ENCODE measurements around the gene LIMS2. TPM values are rescaled to one million over a fixed set of nuclear protein-coding genes. Genes with fewer than 3 reads are reported as not detected.

LIMS2 gene
- polyA plus RNA-seq, 2 of the 4 experiments (the other 2 are of a cell fraction): 1.2 to 6.1 TPM

DNA sequence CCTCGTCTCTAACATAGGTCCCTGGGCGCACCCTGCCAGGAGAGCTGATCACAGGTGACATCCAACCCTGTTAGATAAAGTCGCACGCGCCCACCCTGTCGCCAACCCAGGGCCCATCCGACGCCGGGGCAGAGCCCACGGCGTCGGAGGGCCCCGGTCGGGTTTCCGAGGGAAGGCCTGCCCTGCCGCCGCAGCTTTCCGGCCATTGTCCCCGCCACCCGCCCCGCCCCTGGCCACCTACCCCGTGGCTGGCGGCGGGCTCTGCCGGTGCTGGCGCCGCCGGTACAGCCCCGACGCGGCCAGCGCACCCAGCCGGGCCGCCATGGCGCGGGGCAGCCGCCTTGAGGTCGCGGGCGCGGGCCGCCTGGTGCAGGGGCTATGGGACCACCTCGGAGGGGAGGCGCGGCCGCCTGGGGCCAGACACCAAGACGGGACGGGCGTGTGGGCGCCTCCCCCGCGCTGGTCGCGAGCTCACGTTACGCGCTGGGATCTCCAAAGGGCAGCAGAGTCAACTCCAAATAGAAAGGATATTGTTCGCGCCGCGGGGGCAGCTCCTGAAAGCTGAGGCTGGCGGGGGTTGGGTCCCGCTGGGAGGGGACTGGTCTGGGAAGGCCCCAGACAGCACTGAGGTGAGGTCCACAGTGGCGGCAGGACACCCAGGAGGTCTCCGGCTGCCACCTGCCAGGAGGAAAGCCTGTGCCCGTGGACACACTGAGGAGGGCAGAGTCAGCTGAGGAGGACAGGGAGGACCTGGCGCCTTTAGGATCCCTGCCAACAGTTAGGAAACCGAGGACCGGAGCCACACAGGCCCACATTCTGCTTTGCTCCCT is 11.1 kb downstream of the LIMS2 start (continued):
- no peak for TF ChIP-seq REST (IDR thresholded peaks at IDR 0.05)
- no peak for TF ChIP-seq TFCP2L1 (CRISPR knock-in tag; IDR thresholded peaks at IDR 0.05)
- no peak for TF ChIP-seq NR3C1 (IDR thresholded peaks at IDR 0.05)
- TF ChIP-seq MAX (IDR thresholded peaks at IDR 0.05): no peak

DNA sequence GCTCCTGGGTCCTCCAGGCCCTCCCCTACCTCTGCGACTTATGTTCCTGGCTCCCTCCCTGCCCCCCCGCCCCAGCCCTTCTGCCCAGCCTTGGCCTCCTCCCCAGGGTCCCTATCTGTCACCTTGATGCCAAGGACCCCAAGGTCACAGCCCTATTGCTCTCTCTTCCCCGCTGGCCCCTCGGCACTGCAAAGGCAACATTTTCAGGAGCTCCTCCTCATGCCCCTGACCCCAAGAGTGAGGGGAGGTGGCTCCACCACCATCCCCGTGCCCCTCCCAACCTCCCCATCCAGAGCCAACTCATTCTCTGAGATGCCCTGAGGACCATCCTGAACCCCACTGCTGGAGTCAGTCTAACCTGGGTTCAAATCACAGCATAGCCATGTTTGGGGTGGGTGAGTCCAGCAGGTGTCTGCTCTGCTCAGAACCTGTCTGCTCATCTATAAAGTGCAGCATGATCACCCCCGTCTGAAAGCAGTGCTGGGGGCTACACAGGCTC is 11.7 kb downstream of the LIMS2 start:
- CTCF ChIA-PET: interaction anchor here (5.0 kb wide), 1 partner anchor 13 kb away, joined by 25 read pairs; no protein-coding TSS in a partner anchor
- H3K4me2 ChIP-seq: no peak overlapping the region

More for the DNA sequence above, 11.7 kb downstream of the LIMS2 start:
- DNase-seq (ENCODE audit: low read depth in 1 of 2, low spot score in 1 of 2) (no peak), FAIRE-seq (no peak), ATAC-seq (no peak)
- no peaks in the 10 kb centered on the region for H3K4me1 ChIP-seq
- TF ChIP-seq NFE2L2 (conservative IDR thresholded peaks at IDR 0.05; ENCODE audit: low read length) (no peak), HEYL (CRISPR knock-in tag; IDR thresholded peaks at IDR 0.05) (no peak), REST (IDR thresholded peaks at IDR 0.05) (no peak), ESRRA (IDR thresholded peaks at IDR 0.05; ENCODE audit: borderline replicate concordance, low read length) (no peak), SMC3 (IDR thresholded peaks at IDR 0.05) (no peak), ELK1 (IDR thresholded peaks at IDR 0.05; ENCODE audit: low read depth, low read length) (no peak), HOXA7 (CRISPR knock-in tag; IDR thresholded peaks at IDR 0.05) (no peak), MAZ (IDR thresholded peaks at IDR 0.05; ENCODE audit: borderline replicate concordance, low read depth, low read length) (no peak)
- POLR2A ChIA-PET: interaction anchor here (0.6 kb wide), 1 partner anchor 9 kb away, joined by 3 read pairs; no protein-coding TSS in a partner anchor
- WGBS (ENCODE audit: missing lambda C conversion rate): 74% methylated on average over 6 of the region's 6 CpGs
- H3K4me3 ChIP-seq: no peak overlapping the region
- no peak overlapping the region for H3K27ac ChIP-seq
- H3K9me3 ChIP-seq: no peaks in the 10 kb centered on the region; the same call in 2 of the 3 replicates
